Right cardiac atrium (tissue), 5 donors: ENCODE results near the gene TACC2. TPM values are rescaled to one million over a fixed set of nuclear protein-coding genes. Genes with fewer than 3 reads are reported as not detected.

Experiments
- ATAC-seq, 2 donors: fragments of 200-7000 bp; cut with Tn5 transposase; one replicate each; pipeline versions ENCODE4 v1.8.0 to v1.9.1; 2020; ENCODE audit warnings: moderate library complexity in 2 of 2, mild to moderate bottlenecking in 1 of 2
- DNase-seq, 3 donors: peaks; one replicate each; pipeline ENCODE4 v3.0.0-alpha.2; 2020
- H3K27ac ChIP-seq: one replicate; pipeline ENCODE4 v1.5.1; 2013; ENCODE audit warnings: mild to moderate bottlenecking, low read length, control low read depth, moderate library complexity
- H3K27me3 ChIP-seq: one replicate; pipeline ENCODE4 v1.6.1; 2013; ENCODE audit not compliant: control insufficient read depth, insufficient read depth
- H3K4me1 ChIP-seq: one replicate; pipeline ENCODE4 v1.6.1; 2013; ENCODE audit warnings: low read length; ENCODE audit not compliant: control insufficient read depth, insufficient read depth
- H3K4me3 ChIP-seq: one replicate; pipeline ENCODE4 v1.5.1; 2013; ENCODE audit warnings: low read length, control low read depth
- H3K9me3 ChIP-seq: one replicate; pipeline ENCODE4 v1.6.1; 2013; ENCODE audit warnings: low read length; ENCODE audit not compliant: control insufficient read depth
- WGBS: extraction: QIAGEN DNeasy Blood & Tissue Kit; methylation state at CpG from one replicate; pipeline ENCODE4 v1.1.7; 2013; 5-methylcytosine and 5-hydroxymethylcytosine counted together
- intact Hi-C, 4 donors: fragments of 100-400 bp; cut with DNase I; formaldehyde crosslinking; loops; one replicate each; pipeline versions ENCODE4 v1.11.0 to v1.14.0; 2022 to 2023
- polyA plus RNA-seq: library from polyadenylated mRNA; stranded (reverse); fragments of 200-250 nt; gene quantifications from one replicate; pipeline ENCODE4 v1.2.3, GENCODE V29; 2013
- total RNA-seq, 4 donors: library from RNA; stranded (reverse); fragmentation: NEBNext Ultra II Directional; extraction: Animal tissue kit (Norgen Biotek cat#: 25700); gene quantifications; one replicate each; pipeline ENCODE4 v1.2.1, GENCODE V29; 2021
- donor health status: healthy with polysubstance abuse.
- donor health status: DM: no; HTN: yes; CAD: no.
- donor health status: DM: no; HTN: no; CAD: no.
- donor health status: DM: no; HTN: yes; CAD: no; lungs with severe emphysema.
- donor health status: DM: yes; HTN: yes; CAD: no.

TACC2 gene
- total and polyA plus RNA-seq, 5 donors, result 234 to 370 (median 298) TPM

DNA sequence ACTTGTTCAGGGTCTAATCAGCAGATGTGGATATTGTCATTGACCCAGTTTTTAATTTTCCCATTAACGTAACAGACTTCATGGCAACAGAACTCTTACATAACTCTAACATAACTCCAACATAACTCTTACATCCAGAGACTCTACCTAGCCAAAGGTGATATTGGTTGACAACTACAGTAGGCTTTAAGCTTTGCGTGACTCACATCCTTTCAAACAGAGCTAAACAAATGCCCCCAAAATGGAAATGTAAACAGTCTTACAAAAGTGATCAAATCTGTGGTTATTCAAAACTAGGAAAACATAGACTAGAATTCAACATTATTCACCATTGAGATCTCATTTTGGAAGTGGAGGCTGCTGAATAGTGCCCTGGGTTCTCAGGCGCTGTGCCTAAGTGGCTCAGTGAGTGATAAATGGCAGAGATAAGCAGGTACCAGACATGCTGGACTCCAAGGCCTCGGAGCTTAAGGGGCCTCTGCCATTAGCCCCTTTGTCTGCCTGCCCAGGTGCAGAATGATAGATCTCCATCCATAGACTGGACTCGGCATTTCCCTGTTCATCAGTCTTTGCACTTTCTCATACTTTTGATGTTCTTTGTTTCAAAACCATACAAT lies 247.8 kb downstream of the TACC2 start:
- Histone ChIP-seq H3K27me3 (no peaks in the 10 kb centered on the region), H3K4me1 (peaks cover 3% of the 10 kb centered on the region), H3K4me3 (no peak overlapping the region), H3K27ac (no peak overlapping the region), H3K9me3 (no peaks in the 10 kb centered on the region)
- intact Hi-C loops, result no loop called here
- no peak for ATAC-seq
- WGBS, result 81% methylated on average over 5 of the region's 5 CpGs
- DNase-seq, result no peak

DNA sequence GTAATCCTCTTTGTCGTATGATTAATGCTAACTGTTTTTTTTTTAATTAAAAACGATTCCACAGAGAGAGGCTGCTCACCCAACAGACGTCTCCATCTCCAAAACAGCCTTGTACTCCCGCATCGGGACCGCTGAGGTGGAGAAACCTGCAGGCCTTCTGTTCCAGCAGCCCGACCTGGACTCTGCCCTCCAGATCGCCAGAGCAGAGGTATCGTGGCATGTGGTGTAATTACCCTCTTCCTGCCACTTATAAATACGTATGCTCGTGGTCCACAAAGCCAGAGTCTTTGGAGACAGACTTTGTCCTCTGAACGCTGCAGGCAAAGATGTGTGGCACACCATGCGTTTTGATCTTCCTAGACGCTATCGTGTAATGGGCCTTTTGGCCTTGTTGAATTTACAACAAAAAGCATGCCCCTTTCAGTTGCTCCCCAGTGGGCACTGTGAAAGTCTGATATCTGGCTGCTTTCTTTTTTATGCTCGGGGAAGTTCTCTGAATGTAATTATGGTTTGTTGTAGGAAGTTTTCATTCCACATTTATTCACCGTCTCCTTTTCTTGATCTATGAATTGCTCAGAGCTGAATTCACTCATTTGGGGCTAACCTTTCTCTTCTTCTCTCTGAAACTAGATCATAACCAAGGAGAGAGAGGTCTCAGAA lies 248.5 kb downstream of the TACC2 start:
- no peak overlapping the region for H3K27ac ChIP-seq
- H3K4me3 ChIP-seq, result no peak overlapping the region
- H3K27me3 ChIP-seq, result no peaks in the 10 kb centered on the region
- H3K9me3 ChIP-seq, result no peaks in the 10 kb centered on the region
- no peaks in the 10 kb centered on the region for H3K4me1 ChIP-seq
- intact Hi-C loops, result no loop called here
- no peak for DNase-seq
- WGBS, result 90% methylated on average over 17 of the region's 17 CpGs
- ATAC-seq, result no peak

DNA sequence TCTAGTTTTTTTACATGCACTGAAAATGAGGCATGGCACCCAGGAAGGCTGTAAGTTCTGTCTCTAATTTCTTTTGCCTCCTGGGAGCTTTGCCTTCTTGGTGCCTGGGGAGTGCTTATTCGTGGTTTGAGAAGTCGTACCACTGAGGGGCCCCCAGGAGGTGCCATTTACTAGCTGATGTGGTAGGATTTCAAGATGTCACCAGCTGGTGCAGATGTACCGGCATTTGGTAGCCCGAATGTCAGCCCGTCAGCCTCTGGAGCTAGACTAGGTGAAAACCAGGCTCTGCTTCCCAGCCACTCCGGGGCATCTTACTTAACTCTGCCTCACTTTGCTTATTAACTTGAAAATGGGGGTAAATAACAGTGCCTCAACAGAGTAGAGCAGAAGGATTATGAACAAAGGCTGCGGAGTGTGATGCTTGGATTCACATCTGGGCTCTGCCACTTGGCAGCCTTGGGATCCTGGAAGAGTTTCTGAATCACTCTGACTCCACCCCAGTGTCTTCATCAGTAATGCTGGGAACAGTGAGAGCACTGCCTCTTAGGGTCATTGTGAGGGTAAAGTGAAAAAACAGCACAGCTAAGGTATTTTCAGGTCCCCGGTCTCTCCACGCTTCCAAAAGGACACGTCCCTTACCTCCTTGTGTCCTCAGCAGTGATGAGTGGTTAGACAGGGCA lies 250.8 kb downstream of the TACC2 start:
- H3K4me1 ChIP-seq, result peaks cover 3% of the 10 kb centered on the region
- 87% methylated on average over 10 of the region's 10 CpGs for WGBS
- intact Hi-C loops, result no loop called here
- H3K27ac ChIP-seq, result no peak overlapping the region
- H3K4me3 ChIP-seq, result no peak overlapping the region
- H3K27me3 ChIP-seq, result no peaks in the 10 kb centered on the region
- no peaks in the 10 kb centered on the region for H3K9me3 ChIP-seq
- DNase-seq (no peak), ATAC-seq (no peak)

DNA sequence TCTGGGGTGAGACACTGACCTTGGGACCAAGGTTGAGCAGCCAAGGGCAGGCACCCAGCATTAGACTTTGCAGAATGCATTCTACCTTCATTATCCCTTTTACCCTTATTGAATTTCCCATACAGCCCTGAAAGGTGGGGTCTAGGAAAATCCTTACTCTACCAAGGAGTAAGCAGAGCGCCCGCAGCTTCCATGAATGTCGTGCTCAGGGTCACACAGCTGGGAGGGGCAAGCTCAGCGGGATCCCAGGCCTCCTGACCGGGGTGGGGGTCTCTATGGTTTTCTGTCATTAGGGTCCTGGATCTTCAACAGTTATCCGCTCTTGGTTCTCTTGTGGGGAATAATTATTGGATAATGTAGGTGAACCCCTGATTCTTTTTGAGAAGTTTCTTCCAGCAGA lies 251.4 kb downstream of the TACC2 start:
- H3K27ac ChIP-seq, result no peak overlapping the region
- ATAC-seq (no peak), DNase-seq (no peak)
- H3K27me3 ChIP-seq, result no peaks in the 10 kb centered on the region
- H3K9me3 ChIP-seq, result no peaks in the 10 kb centered on the region
- no peak overlapping the region for H3K4me3 ChIP-seq
- WGBS, result 97% methylated on average over 6 of the region's 6 CpGs
- intact Hi-C loops, result no loop called here
- H3K4me1 ChIP-seq, result peaks cover 3% of the 10 kb centered on the region

DNA sequence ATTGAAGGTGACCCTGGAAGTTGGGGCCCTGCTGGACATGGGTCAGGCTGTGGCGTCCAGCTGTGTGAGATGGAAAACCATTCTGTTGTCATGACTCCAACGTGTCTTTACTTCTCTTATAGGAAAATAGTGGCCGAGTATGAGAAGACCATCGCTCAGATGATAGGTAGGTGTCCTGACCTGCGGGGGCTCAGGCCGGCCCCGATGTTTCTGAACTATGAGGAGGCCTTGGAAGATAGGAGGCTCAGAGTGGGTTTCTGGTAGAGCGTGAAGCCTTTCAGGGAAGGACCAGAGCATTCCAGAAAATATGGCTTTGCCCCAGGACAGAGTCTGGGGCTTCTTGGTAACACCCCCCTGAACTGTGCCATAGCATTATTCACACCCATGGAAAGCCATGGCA lies 252.9 kb downstream of the TACC2 start:
- intact Hi-C loops, result no loop called here
- no peak for ATAC-seq
- H3K27me3 ChIP-seq, result no peaks in the 10 kb centered on the region
- H3K4me1 ChIP-seq, result peaks cover 3% of the 10 kb centered on the region
- no peak overlapping the region for H3K27ac ChIP-seq
- WGBS, result 97% methylated on average over 8 of the region's 8 CpGs
- H3K9me3 ChIP-seq, result no peaks in the 10 kb centered on the region
- H3K4me3 ChIP-seq, result no peak overlapping the region
- no peak for DNase-seq

DNA sequence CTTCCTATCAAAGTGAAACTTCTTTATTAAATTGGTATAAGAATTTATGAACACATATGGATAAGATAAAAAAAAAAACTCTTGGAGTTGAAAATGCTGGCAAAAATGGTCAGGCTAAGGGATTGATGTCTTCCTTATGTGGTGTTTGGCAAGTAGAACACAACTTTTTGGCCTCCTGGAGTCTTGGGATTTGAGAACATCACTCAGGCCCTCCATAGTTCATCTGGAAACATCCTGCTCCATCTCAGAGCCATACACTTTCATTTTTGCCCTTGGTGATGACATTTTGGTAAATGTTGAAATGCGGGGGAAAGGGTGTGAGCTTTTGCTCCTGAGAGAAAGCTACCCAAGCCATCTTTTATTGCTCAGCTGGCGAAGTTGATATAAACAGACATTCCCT lies 254.6 kb downstream of the TACC2 start:
- no peaks in the 10 kb centered on the region for H3K9me3 ChIP-seq
- ATAC-seq (no peak), DNase-seq (no peak)
- 75% methylated on average over 2 of the region's 2 CpGs for WGBS
- H3K27ac ChIP-seq, result no peak overlapping the region
- no peak overlapping the region for H3K4me3 ChIP-seq
- intact Hi-C loops, result no loop called here
- no peaks in the 10 kb centered on the region for H3K27me3 ChIP-seq
- peaks cover 3% of the 10 kb centered on the region for H3K4me1 ChIP-seq

DNA sequence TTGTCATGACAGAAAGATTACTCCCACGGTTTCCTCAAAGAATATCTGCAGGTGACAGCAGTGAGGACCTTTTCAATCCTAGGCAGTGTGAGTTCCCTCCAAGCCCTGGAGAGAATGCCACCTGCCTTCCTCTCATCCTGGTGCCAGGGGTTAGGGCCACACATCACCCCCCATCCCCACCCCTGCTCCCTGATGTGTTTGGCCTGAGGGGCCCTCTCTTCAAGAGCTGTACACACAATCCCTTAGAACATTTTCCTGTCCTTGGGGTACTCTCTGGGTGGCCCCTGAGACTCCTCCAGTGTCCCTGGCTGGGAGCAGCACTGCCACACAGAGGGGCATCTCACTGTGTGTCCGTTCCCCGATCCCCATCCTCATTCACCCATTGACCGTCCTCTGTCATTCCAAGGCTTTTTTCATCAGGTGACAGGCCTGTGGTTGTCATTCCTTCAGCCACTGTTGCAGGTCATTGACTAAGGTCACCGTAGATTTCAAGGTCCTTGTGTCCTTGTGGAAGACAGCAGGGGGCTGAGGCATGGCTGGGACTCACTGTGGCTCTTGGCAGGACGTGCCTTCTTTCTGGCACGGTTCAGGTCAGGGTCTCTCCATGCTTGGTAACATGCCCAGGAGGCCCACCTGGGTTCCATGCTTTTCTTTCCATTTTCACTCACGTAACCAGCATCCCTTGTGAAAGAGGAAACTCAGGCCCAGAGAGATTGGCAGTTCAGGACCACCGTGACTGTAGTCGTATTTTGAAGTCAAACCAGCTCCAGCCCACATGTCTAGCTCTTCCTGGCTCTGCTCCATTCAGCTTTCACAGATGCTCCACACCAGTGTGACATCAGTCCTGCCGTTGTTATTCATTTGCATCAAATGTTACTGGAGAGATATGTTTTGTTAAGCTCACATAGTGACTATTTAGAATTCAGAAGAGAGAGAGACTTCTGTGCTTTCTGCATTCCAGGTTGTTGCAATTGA lies 255.3 kb downstream of the TACC2 start:
- Histone ChIP-seq H3K27ac (peak overlapping the region; percentile 15), H3K4me1 (peaks cover 3% of the 10 kb centered on the region), H3K9me3 (no peaks in the 10 kb centered on the region), H3K4me3 (no peak overlapping the region), H3K27me3 (no peaks in the 10 kb centered on the region)
- 63% methylated on average over 11 of the region's 11 CpGs for WGBS
- no peak for DNase-seq
- intact Hi-C loops, result no loop called here
- ATAC-seq, result no peak

DNA sequence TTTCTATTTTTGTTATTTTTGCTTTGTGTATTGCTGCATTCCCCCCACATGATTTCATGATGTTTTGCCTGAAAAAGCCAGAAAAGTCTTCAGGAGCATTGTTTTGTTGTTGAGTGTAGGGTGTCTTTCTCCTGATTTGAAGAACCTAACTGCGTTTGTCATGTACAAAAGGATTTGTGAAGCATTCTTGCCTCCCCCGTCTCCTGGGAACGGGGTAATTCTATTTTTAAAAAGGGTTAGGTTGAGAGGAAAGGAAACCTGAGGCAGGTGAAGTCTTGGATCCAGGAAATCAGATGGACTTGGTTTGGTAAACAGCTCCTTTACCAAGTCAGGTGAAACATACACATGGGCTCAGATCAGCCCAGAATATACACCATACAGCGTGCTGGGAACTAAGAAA lies 256.2 kb downstream of the TACC2 start:
- Histone ChIP-seq H3K4me1 (peaks cover 6% of the 10 kb centered on the region), H3K27me3 (no peaks in the 10 kb centered on the region), H3K4me3 (no peak overlapping the region), H3K9me3 (no peaks in the 10 kb centered on the region), H3K27ac (no peak overlapping the region)
- WGBS, result 81% methylated on average over 4 of the region's 4 CpGs
- ATAC-seq, result no peak
- intact Hi-C loops, result no loop called here
- no peak for DNase-seq

DNA sequence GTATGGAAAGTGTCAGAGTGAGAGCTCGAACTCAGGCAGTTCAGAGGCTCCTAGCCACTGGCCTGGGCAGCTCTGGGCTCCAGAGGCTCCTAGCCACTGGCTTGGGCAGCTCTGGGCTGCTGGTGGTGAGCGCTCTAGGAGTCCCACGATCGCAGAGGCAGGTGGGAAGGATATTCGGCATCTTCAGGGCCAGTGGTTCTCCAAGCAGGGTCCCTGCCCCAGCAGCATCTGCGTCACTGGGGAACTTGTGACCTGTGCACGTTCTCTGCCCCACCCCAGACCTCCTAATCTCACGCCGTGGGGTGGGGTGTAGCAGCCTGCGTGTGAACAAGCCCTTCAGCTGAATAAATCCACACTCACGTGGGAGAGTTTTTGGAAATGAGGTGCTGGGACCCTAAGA lies 256.9 kb downstream of the TACC2 start:
- Histone ChIP-seq H3K9me3 (no peaks in the 10 kb centered on the region), H3K4me1 (peaks cover 6% of the 10 kb centered on the region), H3K4me3 (no peak overlapping the region), H3K27me3 (no peaks in the 10 kb centered on the region), H3K27ac (no peak overlapping the region)
- ATAC-seq (no peak), DNase-seq (no peak)
- 89% methylated on average over 11 of the region's 11 CpGs for WGBS
- intact Hi-C loops, result no loop called here

DNA sequence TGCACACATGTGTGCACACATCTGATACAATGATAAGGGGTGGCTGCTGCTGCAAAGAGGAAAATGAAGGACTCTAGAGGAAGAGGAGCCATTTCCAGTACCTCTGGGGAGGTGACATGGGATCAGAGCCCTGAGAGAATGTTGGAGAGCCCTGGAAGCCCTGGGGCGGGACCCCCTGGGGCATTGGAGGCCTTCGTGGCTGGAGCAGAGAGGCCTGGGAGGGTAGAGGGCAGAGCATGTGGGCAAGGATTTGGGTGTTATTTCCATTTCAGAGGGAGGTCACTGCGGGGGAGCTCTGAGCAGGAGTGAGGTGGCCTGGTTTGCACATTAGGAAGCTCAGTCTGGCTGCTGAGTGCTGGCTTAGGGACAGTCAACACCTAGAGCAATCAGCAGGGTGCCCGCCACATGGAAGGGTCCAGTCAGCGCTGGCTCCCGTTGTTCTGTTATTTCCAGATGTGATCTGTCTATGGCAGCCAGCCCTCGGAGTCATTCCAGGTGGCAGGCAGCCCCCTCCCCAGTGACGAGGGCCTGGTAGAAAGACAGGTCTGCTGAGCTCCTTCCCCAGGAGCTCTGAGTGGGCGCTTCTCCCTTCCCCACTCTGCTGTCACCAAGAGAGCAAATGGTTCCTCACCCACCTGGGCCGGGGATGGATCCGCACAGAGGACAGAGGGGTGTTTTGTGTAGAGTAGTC lies 258.0 kb downstream of the TACC2 start:
- H3K27ac ChIP-seq, result no peak overlapping the region
- no peak overlapping the region for H3K4me3 ChIP-seq
- DNase-seq (no peak), ATAC-seq (peak; percentile 25 to 32)
- 78% methylated on average over 11 of the region's 11 CpGs for WGBS
- no peaks in the 10 kb centered on the region for H3K9me3 ChIP-seq
- H3K4me1 ChIP-seq, result peaks cover 6% of the 10 kb centered on the region
- intact Hi-C loops, result no loop called here
- H3K27me3 ChIP-seq, result no peaks in the 10 kb centered on the region
